ENCODE measurements around the gene ADGRE1. TPM values are rescaled to one million over a fixed set of nuclear protein-coding genes. Genes with fewer than 3 reads are reported as not detected.

ADGRE1 gene
- total RNA-seq, 1 donor from 2014 or later = not detected

GRCh38 chr19:6925386-6925785, 38.0 kb downstream of the ADGRE1 start:
- no peak overlapping the region for H3K4me3 ChIP-seq (ENCODE audit: low read depth, low read length)
- TF ChIP-seq, protein P1, sequence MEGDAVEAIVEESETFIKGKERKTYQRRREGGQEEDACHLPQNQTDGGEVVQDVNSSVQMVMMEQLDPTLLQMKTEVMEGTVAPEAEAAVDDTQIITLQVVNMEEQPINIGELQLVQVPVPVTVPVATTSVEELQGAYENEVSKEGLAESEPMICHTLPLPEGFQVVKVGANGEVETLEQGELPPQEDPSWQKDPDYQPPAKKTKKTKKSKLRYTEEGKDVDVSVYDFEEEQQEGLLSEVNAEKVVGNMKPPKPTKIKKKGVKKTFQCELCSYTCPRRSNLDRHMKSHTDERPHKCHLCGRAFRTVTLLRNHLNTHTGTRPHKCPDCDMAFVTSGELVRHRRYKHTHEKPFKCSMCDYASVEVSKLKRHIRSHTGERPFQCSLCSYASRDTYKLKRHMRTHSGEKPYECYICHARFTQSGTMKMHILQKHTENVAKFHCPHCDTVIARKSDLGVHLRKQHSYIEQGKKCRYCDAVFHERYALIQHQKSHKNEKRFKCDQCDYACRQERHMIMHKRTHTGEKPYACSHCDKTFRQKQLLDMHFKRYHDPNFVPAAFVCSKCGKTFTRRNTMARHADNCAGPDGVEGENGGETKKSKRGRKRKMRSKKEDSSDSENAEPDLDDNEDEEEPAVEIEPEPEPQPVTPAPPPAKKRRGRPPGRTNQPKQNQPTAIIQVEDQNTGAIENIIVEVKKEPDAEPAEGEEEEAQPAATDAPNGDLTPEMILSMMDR (conservative IDR thresholded peaks at IDR 0.05; ENCODE audit: low read depth, low read length) = no peak
- DNase-seq (ENCODE audit: low read depth) = no peak

- TF ChIP-seq, protein P1 (conservative IDR thresholded peaks at IDR 0.05; ENCODE audit: low read depth, low read length) = peak; percentile 38
- no peak overlapping the region for H3K4me3 ChIP-seq (ENCODE audit: low read depth, low read length)
- DNase-seq (ENCODE audit: low read depth) = no peak
These were observed 38.7 kb downstream of the ADGRE1 start for GRCh38 chr19:6925801-6926751.

DNA sequence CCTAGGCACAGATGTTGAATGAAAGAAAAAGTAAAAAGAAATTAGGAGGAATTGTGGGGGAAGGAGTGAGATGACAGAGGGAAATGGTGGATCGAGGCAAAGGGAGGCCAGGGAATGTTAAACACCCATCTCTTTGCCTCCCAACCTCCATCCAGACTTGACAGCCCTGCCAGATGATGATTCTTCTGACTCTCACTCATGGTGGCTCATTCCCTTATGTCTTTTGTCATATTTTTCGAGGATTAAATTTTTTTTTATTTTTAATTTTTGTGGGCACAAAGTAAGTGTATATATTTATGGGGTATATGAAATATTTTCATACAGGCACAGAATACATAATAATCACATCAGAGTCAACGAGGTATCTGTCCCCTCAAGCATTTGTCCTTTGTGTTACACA, 42.8 kb downstream of the ADGRE1 start:
- TF ChIP-seq, protein P1 (conservative IDR thresholded peaks at IDR 0.05; ENCODE audit: low read depth, low read length) = no peak
- no peak overlapping the region for H3K4me3 ChIP-seq (ENCODE audit: low read depth, low read length)
- no peak for DNase-seq (ENCODE audit: low read depth)

- no peak overlapping the region for H3K4me3 ChIP-seq (ENCODE audit: low read depth, low read length)
- DNase-seq (ENCODE audit: low read depth) = no peak
- TF ChIP-seq, protein P1 (conservative IDR thresholded peaks at IDR 0.05; ENCODE audit: low read depth, low read length) = no peak
These were observed 47.7 kb downstream of the ADGRE1 start for GRCh38 chr19:6935069-6935468.

GRCh38 chr19:6935618-6936017, 48.2 kb downstream of the ADGRE1 start:
- TF ChIP-seq, protein P1 (conservative IDR thresholded peaks at IDR 0.05; ENCODE audit: low read depth, low read length) = no peak
- DNase-seq (ENCODE audit: low read depth) = no peak
- H3K4me3 ChIP-seq (ENCODE audit: low read depth, low read length) = no peak overlapping the region

DNA sequence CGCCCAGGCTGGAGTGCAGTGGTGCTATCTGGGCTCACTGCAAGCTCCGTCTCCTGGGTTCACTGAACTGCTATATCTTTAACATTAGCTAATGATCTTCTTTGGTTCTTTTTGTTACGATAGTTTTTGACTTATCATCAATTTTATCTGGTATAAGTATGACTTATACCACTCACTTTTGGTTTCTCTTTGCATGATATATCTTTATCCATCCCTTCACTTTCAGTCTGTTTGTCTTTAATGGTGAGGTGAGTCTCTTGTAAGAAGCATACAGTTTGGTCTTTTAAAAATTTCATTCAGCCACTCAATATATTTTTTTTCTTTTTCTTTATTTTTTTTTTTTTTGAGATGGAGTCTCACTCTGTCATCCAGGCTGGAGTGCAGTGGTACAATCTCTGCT, 58.4 kb downstream of the ADGRE1 start:
- TF ChIP-seq, protein P1 (conservative IDR thresholded peaks at IDR 0.05; ENCODE audit: low read depth, low read length) = no peak
- no peak for DNase-seq (ENCODE audit: low read depth)
- H3K4me3 ChIP-seq (ENCODE audit: low read depth, low read length) = no peak overlapping the region

All from epithelial cell of proximal tubule (primary cell).